GM21447 (cell line): ENCODE measurements around the gene SLC25A4.
"Not testable (repeated sequence)": the region's sequence is repeated elsewhere in the genome, so short reads cannot be mapped to it uniquely, and the experiment has no call there.

Source experiments
- ATAC-seq: cut with Tn5 transposase; IDR thresholded peaks from one replicate; pipeline ENCODE4 v1.9.1; 2021; ENCODE audit not compliant: unreplicated experiment

Gene SLC25A4

GRCh38 chr4:185142912-185143600 lies at the start of gene SLC25A4:
TSS of gene SLC25A4 (plus strand) at chr4:185143266. CDS start at chr4:185143373, 107 bp downstream.
- peak; percentile 91 for ATAC-seq

- no peak for ATAC-seq
Observed at GRCh38 chr4:185093603-185094002, 49.5 kb upstream of the SLC25A4 start.

GRCh38 chr4:185096032-185096653 lies 46.9 kb upstream of the SLC25A4 start:
- ATAC-seq: no peak

GRCh38 chr4:185098474-185098873 lies 44.6 kb upstream of the SLC25A4 start:
- ATAC-seq: no peak

GRCh38 chr4:185099024-185099682 lies 43.9 kb upstream of the SLC25A4 start:
- no peak for ATAC-seq

GRCh38 chr4:185099940-185100339 lies 43.1 kb upstream of the SLC25A4 start:
- no peak for ATAC-seq

GRCh38 chr4:185100423-185100822 lies 42.6 kb upstream of the SLC25A4 start:
- ATAC-seq: no peak

GRCh38 chr4:185101354-185101890 lies 41.6 kb upstream of the SLC25A4 start:
- ATAC-seq: no peak

GRCh38 chr4:185104733-185105132 lies 38.3 kb upstream of the SLC25A4 start:
- ATAC-seq: no peak

- ATAC-seq: no peak
Observed at GRCh38 chr4:185106353-185106752, 36.7 kb upstream of the SLC25A4 start.

GRCh38 chr4:185107574-185107973 lies 35.5 kb upstream of the SLC25A4 start:
- not testable (repeated sequence) for ATAC-seq

GRCh38 chr4:185108185-185108584 lies 34.9 kb upstream of the SLC25A4 start:
- ATAC-seq: no peak

- no peak for ATAC-seq
Observed at GRCh38 chr4:185108669-185109068, 34.4 kb upstream of the SLC25A4 start.

- ATAC-seq: no peak
Observed at GRCh38 chr4:185109736-185110135, 33.3 kb upstream of the SLC25A4 start.

- ATAC-seq: no peak
Observed at GRCh38 chr4:185110375-185110823, 32.7 kb upstream of the SLC25A4 start.

GRCh38 chr4:185112104-185112503 lies 31.0 kb upstream of the SLC25A4 start:
- no peak for ATAC-seq

GRCh38 chr4:185113340-185113739 lies 29.7 kb upstream of the SLC25A4 start:
- ATAC-seq: no peak

- no peak for ATAC-seq
Observed at GRCh38 chr4:185115827-185116232, 27.2 kb upstream of the SLC25A4 start.

GRCh38 chr4:185117300-185117934 lies 25.6 kb upstream of the SLC25A4 start:
- ATAC-seq: no peak

- no peak for ATAC-seq
Observed at GRCh38 chr4:185118876-185119275, 24.2 kb upstream of the SLC25A4 start.

- ATAC-seq: not testable (repeated sequence)
Observed at GRCh38 chr4:185119467-185119866, 23.6 kb upstream of the SLC25A4 start.
